Activated CD8-positive, alpha-beta T cell treated with anti-CD3 and anti-CD28 coated beads, Interleukin-2, amount 10 ng/mL, durations not matched to agents 7 days and 5 days (primary cell): ENCODE data around the gene LNP1. TPM values are rescaled to one million over a fixed set of nuclear protein-coding genes. Genes with fewer than 3 reads are reported as not detected.
"Not testable (repeated sequence)": the region's sequence is repeated elsewhere in the genome, so short reads cannot be mapped to it uniquely, and the experiment has no call there.

Source experiments
- ATAC-seq: fragments of 150-1000 bp; cut with Tn5 transposase; one replicate; pipeline ENCODE4 v1.10.0; 2021; ENCODE audit warnings: moderate library complexity
- CTCF ChIA-PET: fragments of 350-600 bp; sonication (Branson Sonifier 250); formaldehyde crosslinking; loops from one replicate; lab custom pipeline; 2021; ENCODE audit warnings: antibody characterized with exemption; lab: Charles Lee
- POLR2A ChIA-PET: fragments of 350-600 bp; sonication (Branson Sonifier 250); formaldehyde crosslinking; loops from one replicate; lab custom pipeline; 2021; ENCODE audit warnings: antibody characterized with exemption; lab: Charles Lee
- DNase-seq: peaks from one replicate; pipeline ENCODE4 v3.0.0-alpha.2; 2020
- H3K27ac Mint-ChIP-seq: one replicate; pipeline ENCODE4 v1.8.0; 2021; ENCODE audit warnings: mild to moderate bottlenecking, mixed read lengths
- H3K27me3 Mint-ChIP-seq: one replicate; pipeline ENCODE4 v1.8.0; 2021; ENCODE audit warnings: low read depth, mixed read lengths
- H3K36me3 Mint-ChIP-seq: one replicate; pipeline ENCODE4 v1.8.0; 2021; ENCODE audit warnings: low read depth, mixed read lengths
- H3K4me1 Mint-ChIP-seq: one replicate; pipeline ENCODE4 v1.8.0; 2021; ENCODE audit warnings: low read depth, mixed read lengths
- H3K4me3 Mint-ChIP-seq: one replicate; pipeline ENCODE4 v1.8.0; 2021; ENCODE audit warnings: mild to moderate bottlenecking, mixed read lengths
- H3K9me3 Mint-ChIP-seq: one replicate; pipeline ENCODE4 v1.8.0; 2022; ENCODE audit warnings: mixed read lengths; ENCODE audit not compliant: insufficient read depth
- total RNA-seq, 2 experiments: library from RNA; stranded (reverse); gene quantifications; one replicate each; pipeline ENCODE4 v1.2.3, GENCODE V29; 2021

The LNP1 gene
- total RNA-seq, 2 experiments from 2014 or later = 1.4 TPM

DNA sequence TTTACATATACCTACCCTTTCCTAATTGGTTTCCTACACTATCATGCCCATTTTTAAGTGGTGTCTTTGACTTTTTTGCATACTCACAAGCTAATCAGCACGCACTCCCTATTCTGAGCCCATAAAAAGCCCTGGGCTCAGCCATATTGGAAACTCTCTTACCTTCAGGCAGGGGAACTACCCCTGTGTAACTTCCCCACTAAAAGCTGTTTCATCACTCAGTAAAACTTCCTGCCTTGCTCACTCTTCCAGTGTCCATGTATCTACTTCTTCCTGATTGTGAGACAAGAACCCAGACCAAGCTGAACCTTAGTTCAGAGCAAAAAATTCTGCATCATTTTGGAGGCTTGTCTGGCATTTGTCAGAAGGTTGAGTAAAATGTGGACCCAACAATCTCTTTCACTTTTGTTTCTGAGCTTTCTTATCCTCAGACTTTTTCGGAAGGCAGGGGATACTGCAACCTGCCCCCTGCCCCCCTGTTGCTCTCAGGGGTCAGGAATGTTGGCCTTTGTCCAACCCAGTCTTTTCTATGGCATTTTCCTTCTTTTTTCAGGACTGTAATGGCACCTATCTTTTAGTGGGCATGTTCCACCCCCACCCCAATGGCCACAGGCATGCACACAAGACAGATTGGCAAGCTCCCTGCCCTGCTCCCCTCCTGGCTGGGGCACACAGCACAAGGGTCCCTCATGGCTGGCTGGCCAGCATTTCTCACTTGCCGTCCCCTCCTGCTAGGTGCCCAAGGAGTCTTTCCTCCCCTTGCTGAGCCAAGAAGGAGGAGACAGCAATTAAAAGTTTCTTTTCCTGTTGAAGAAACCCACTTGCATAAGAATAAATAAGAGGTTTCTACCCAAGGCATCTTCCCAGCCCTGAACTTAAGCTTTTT is 64.8 kb downstream of the LNP1 start:
- DNase-seq (no peak), ATAC-seq (no peak)
- ChIA-PET CTCF (interaction anchor here (0.7 to 1.6 kb wide), 4 partner anchors 10 to 168 kb away, joined by 4 to 6 read pairs (median 4); no protein-coding TSS in a partner anchor), POLR2A (interaction anchor here (0.8 kb wide), 1 partner anchor 507 kb away, joined by 3 read pairs; no protein-coding TSS in a partner anchor)
- peaks cover 6% of the 10 kb centered on the region for H3K27me3 Mint-ChIP-seq
- peaks cover 8% of the 10 kb centered on the region for H3K4me1 Mint-ChIP-seq
- H3K4me3 Mint-ChIP-seq = no peak overlapping the region
- peak overlapping the region; percentile 47 for H3K27ac Mint-ChIP-seq
- H3K9me3 Mint-ChIP-seq = peaks cover 5% of the 10 kb centered on the region
- H3K36me3 Mint-ChIP-seq = no peaks in the 10 kb centered on the region

DNA sequence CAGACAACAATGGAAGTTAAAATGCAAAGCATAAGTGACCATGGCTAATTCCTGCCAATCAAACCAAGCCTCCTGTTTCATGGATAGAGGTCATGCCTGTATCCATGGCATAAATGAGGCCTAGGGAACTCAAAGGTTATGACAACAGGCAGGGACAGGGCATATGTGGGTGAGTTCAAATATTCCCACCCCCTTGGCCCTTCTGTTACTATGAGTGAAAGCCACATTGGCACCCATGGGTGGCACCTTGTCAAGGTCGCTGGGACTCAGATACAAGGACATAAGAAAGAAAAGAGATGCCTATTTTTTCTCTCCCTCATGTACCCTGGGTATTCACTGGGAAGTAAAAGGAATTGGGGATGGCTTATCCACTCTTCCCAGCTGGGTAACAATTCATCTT is 65.8 kb downstream of the LNP1 start:
- H3K4me1 Mint-ChIP-seq = peaks cover 8% of the 10 kb centered on the region

DNA sequence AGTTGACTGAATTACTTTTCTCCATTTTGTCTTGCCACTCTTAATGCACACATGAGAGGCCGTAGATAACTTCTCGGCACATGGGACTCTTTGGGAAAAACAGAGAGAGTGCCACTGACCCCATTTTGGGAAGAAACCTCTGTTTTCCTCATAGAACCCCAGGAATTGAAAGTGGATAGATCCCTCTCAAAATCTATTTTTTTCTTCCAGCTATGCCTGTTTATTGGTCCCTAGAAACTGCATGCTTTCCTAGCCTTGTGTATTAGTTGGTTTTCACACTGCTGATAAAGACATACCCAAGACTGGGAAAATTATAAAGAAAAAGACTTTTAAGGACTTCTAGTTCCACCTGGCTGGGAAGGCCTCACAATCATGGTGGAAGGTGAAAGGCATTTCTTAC is 67.3 kb downstream of the LNP1 start:
- ChIA-PET POLR2A (no interaction called here), CTCF (no interaction called here)
- peaks cover 4% of the 10 kb centered on the region for H3K27me3 Mint-ChIP-seq

More for the DNA sequence above, 65.8 kb downstream of the LNP1 start:
- ChIA-PET CTCF (interaction anchor here (1.6 kb wide), 1 partner anchor 123 kb away, joined by 4 read pairs; no protein-coding TSS in a partner anchor), POLR2A (interaction anchor here (0.8 kb wide), 1 partner anchor 508 kb away, joined by 3 read pairs; no protein-coding TSS in a partner anchor)
- H3K27me3 Mint-ChIP-seq = peaks cover 6% of the 10 kb centered on the region
- H3K27ac Mint-ChIP-seq = no peak overlapping the region
- DNase-seq = no peak
- peaks cover 7% of the 10 kb centered on the region for H3K9me3 Mint-ChIP-seq
- ATAC-seq = no peak
- H3K36me3 Mint-ChIP-seq = no peaks in the 10 kb centered on the region
- no peak overlapping the region for H3K4me3 Mint-ChIP-seq

DNA sequence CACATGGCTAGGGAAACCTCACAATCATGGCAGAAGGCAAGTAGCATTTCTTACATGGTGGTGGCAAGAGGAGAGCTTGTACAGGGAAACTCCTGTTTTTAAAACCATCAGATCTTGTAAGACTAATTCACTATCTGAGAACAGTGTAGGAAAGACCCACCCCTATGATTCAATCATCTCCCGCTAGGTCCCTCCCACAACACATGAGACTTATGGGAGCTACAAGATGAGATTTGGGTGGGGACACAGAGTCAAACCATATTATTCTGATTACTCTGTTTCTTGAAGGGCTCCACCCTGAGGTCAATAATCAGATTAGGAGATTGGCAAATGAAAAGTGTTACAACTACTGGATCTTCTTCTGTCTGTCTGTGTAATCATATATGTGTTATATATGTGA is 69.6 kb downstream of the LNP1 start:
- ChIA-PET CTCF (interaction anchor here (1.0 kb wide), 1 partner anchor 8 kb away, joined by 3 read pairs; no protein-coding TSS in a partner anchor), POLR2A (no interaction called here)
- Mint-ChIP-seq H3K4me1 (peaks cover 5% of the 10 kb centered on the region), H3K36me3 (no peaks in the 10 kb centered on the region), H3K27ac (no peak overlapping the region), H3K4me3 (no peak overlapping the region), H3K27me3 (peaks cover 3% of the 10 kb centered on the region), H3K9me3 (peaks cover 7% of the 10 kb centered on the region)
- ATAC-seq = no peak
- no peak for DNase-seq

More for the DNA sequence above, 67.3 kb downstream of the LNP1 start:
- Mint-ChIP-seq H3K4me3 (no peak overlapping the region), H3K9me3 (peaks cover 7% of the 10 kb centered on the region), H3K27ac (no peak overlapping the region), H3K4me1 (peaks cover 8% of the 10 kb centered on the region), H3K36me3 (no peaks in the 10 kb centered on the region)
- ATAC-seq (no peak), DNase-seq (no peak)

DNA sequence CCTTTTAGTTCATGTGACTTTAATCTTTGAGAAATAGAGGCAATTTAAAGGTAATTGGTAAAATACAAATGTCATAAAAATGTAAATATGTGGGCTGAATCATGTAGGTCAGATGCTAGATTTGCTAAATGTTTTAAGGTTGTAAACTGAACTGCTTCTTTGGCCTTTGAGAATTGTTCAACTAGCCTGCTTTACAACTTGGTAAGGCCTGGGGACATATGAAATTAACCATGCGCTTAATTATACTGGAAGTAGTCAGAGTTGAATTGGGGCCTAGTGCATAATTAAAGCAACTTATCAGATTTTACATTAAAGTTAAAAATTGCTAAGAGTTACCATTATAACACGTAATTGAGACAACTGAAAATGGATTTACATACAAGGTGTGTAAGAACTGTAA is 70.1 kb downstream of the LNP1 start:
- H3K36me3 Mint-ChIP-seq = no peaks in the 10 kb centered on the region
- DNase-seq = no peak
- ChIA-PET CTCF (interaction anchor here (1.0 kb wide), 1 partner anchor 9 kb away, joined by 3 read pairs; no protein-coding TSS in a partner anchor), POLR2A (no interaction called here)
- H3K4me3 Mint-ChIP-seq = no peak overlapping the region
- H3K27ac Mint-ChIP-seq = no peak overlapping the region
- ATAC-seq = no peak
- H3K27me3 Mint-ChIP-seq = peaks cover 6% of the 10 kb centered on the region
- H3K4me1 Mint-ChIP-seq = no peaks in the 10 kb centered on the region
- peaks cover 7% of the 10 kb centered on the region for H3K9me3 Mint-ChIP-seq

DNA sequence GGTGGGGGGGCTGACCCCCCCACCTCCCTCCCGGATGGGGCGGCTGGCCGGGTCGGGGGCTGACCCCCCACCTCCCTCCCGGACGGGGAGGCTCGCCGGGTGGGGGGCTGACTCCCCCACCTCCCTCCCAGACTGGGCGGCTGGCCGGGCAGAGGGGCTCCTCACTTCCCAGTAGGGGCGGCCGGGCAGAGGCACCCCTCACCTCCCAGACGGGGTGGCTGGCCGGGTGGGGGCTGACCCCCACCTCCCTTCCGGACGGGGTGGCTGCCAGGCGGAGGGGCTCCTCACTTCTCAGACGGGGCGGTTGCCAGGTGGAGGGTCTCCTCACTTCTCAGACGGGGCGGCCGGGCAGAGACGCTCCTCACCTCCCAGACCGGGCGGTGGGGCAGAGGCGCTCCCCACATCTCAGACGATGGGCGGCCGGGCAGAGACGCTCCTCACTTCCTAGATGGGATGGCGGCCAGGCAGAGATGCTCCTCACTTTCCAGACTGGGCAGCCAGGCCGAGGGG is 76.6 kb downstream of the LNP1 start:
- H3K27ac Mint-ChIP-seq, ATAC-seq, H3K4me1 Mint-ChIP-seq, DNase-seq, H3K36me3 Mint-ChIP-seq, POLR2A ChIA-PET, H3K4me3 Mint-ChIP-seq, H3K9me3 Mint-ChIP-seq: not testable (repeated sequence)
- CTCF ChIA-PET = interaction anchor here (2.2 kb wide), 1 partner anchor 15 kb away, joined by 7 read pairs; no protein-coding TSS in a partner anchor
- peaks cover 11% of the 10 kb centered on the region for H3K27me3 Mint-ChIP-seq

DNA sequence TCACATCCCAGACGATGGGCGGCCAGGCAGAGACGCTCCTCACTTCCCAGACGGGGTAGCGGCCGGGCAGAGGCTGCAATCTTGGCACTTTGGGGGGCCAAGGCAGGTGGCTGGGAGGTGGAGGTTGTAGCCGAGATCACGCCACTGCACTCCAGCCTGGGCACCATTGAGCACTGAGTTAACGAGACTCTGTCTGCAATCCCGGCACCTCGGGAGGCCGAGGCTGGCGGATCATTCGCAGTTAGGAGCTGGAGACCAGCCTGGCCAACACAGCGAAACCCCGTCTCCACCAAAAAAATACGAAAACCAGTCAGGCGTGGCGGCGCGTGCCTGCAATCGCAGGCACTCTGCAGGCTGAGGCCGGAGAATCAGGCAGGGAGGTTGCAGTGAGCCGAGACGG is 77.2 kb downstream of the LNP1 start:
- H3K4me3 Mint-ChIP-seq, H3K9me3 Mint-ChIP-seq, ATAC-seq, H3K4me1 Mint-ChIP-seq, DNase-seq, H3K27ac Mint-ChIP-seq, POLR2A ChIA-PET, H3K36me3 Mint-ChIP-seq: not testable (repeated sequence)
- CTCF ChIA-PET = interaction anchor here (2.2 kb wide), 1 partner anchor 15 kb away, joined by 7 read pairs; no protein-coding TSS in a partner anchor
- H3K27me3 Mint-ChIP-seq = peaks cover 13% of the 10 kb centered on the region

DNA sequence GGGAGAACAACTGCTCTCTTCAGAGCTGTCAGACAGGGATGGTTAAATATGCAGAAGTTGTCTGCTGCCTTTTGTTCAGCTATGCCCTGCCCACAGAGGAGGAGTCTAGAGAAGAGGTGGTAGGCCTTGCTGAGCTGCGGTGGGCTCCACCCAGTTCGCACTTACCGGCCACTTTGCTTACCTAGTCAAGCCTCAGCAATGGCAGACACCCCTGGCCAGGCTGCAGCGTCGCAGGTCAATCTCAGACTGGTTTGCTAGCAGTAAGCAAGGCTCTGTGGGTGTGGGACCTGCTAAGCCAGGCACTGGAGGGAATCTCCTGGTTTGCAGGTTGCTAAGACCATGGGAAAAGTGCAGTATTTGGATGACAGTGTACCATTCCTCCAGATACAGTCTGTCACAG is 78.7 kb downstream of the LNP1 start:
- Mint-ChIP-seq H3K27me3 (peaks cover 17% of the 10 kb centered on the region), H3K9me3 (no peaks in the 10 kb centered on the region), H3K4me1 (peaks cover 3% of the 10 kb centered on the region), H3K27ac (no peak overlapping the region), H3K36me3 (no peaks in the 10 kb centered on the region), H3K4me3 (no peak overlapping the region)
- ChIA-PET POLR2A (no interaction called here), CTCF (interaction anchor here (2.2 kb wide), 1 partner anchor 17 kb away, joined by 7 read pairs; no protein-coding TSS in a partner anchor)
- no peak for ATAC-seq
- no peak for DNase-seq

DNA sequence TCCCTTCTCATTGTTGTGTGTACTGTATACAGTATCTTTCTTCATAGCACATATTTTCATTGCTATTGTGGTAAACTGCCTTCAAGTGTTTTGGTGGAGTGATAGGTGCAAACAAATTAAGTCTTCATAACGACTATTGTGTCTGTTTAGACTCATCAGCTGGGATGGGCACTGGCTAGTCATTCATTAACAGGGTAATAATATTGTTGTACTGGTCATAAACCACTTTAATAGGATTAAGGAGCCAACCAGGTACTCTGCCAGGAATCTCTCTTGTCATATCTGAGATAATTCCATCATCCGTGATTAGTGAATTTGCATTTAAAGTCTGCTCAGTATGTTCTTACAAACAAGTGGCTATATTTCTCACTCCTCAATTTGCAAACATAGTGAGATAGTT is 80.8 kb downstream of the LNP1 start:
- CTCF ChIA-PET = no interaction called here
- no peak for ATAC-seq

DNA sequence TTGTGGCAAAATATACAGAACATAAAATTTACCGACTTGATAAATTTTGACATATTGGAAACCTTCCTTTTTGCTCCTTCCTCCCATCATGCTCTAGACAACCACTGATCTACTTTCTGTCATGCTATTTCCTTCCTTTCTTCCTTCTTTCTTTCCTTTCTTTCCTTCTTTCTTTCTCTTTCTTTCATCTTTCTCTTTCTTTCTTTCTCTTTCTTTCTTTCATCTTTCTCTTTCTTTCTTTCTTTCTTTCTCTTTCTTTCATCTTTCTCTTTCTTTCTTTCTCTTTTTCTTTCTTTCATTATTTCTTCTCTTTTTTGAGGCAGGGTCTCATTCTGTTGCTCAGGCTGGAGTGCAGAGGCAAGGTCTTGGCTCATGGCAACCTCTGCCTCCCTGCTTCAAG is 82.2 kb downstream of the LNP1 start:
- CTCF ChIA-PET = no interaction called here
- H3K27me3 Mint-ChIP-seq = peaks cover 19% of the 10 kb centered on the region
- ATAC-seq (no peak), DNase-seq (no peak)
- H3K9me3 Mint-ChIP-seq = no peaks in the 10 kb centered on the region
- H3K27ac Mint-ChIP-seq = no peak overlapping the region
- POLR2A ChIA-PET = no interaction called here
- H3K4me3 Mint-ChIP-seq = no peak overlapping the region
- H3K36me3 Mint-ChIP-seq = no peaks in the 10 kb centered on the region
- peaks cover 3% of the 10 kb centered on the region for H3K4me1 Mint-ChIP-seq

More for the DNA sequence above, 80.8 kb downstream of the LNP1 start:
- POLR2A ChIA-PET = no interaction called here
- peaks cover 3% of the 10 kb centered on the region for H3K4me1 Mint-ChIP-seq
- H3K9me3 Mint-ChIP-seq = no peaks in the 10 kb centered on the region
- H3K27me3 Mint-ChIP-seq = peaks cover 19% of the 10 kb centered on the region
- no peaks in the 10 kb centered on the region for H3K36me3 Mint-ChIP-seq
- no peak for DNase-seq
- no peak overlapping the region for H3K27ac Mint-ChIP-seq
- H3K4me3 Mint-ChIP-seq = no peak overlapping the region

DNA sequence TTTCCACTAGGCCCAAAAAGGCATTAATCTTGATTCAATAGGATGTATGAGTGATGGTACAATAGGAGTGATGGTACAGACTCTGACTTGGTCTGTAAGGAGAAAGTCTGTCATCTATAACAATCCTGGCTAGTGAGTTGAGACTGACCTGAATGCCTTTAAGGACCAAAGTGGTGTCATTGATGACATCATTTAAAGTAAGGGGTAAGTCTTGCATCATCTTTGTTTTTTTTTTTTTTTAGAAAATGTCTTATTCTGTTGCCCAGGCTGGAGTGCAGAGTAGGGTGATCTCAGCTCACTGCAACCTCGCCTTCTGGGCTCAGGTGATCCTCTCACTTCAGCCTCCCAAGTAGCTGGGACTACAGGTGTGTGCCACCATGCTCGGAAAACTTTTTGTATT is 85.5 kb downstream of the LNP1 start:
- Mint-ChIP-seq H3K27ac (no peak overlapping the region), H3K4me3 (no peak overlapping the region), H3K9me3 (no peaks in the 10 kb centered on the region), H3K27me3 (peaks cover 41% of the 10 kb centered on the region), H3K4me1 (peaks cover 3% of the 10 kb centered on the region), H3K36me3 (no peaks in the 10 kb centered on the region)
- CTCF ChIA-PET = no interaction called here
- POLR2A ChIA-PET = no interaction called here
- no peak for DNase-seq
- ATAC-seq = no peak

DNA sequence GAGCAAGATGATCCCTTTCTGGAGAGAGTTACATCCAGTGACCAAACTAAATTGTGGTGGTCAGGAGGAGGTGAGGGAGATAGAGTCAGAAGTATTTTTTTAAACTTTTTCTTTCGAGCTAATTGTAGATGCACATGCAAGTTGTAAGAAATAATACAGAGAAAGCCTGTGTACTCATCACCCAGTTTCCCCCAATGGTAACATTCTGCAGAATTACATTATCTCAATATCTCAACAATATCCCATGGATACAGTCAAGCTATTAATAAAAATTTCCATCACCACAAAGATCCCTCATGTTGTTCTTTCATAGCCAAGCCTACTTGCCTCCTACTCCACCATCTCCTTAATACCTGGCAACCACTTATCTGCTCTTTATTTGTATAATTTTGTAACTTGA is 87.8 kb downstream of the LNP1 start:
- ATAC-seq (no peak), DNase-seq (no peak)
- no peak overlapping the region for H3K27ac Mint-ChIP-seq
- H3K36me3 Mint-ChIP-seq = no peaks in the 10 kb centered on the region
- H3K4me3 Mint-ChIP-seq = no peak overlapping the region
- H3K27me3 Mint-ChIP-seq = peaks cover 41% of the 10 kb centered on the region
- POLR2A ChIA-PET = no interaction called here
- H3K9me3 Mint-ChIP-seq = no peaks in the 10 kb centered on the region
- peaks cover 8% of the 10 kb centered on the region for H3K4me1 Mint-ChIP-seq
- CTCF ChIA-PET = interaction anchor here (0.9 to 1.3 kb wide), 2 partner anchors 37 to 103 kb away, joined by 3 read pairs; no protein-coding TSS in a partner anchor
